RWPE2 (cell line): ENCODE results near the gene GALNT18.
A peak's percentile ranks its signal among the peaks of the same experiment; 100 is the strongest.

Source experiments
- ATAC-seq: fragments of 200-7000 bp; cut with Tn5 transposase; 3 replicates; pipeline ENCODE4 v1.9.1; 2021; ENCODE audit warnings: low read depth
- DNase-seq: peaks from one replicate; pipeline ENCODE4 v3.0.0-alpha.2; 2020; ENCODE audit warnings: low spot score
- H3K27ac ChIP-seq: fragments of 450-650 bp; 2 replicates; pipeline ENCODE4 v1.5.1; 2017; ENCODE audit warnings: mild to moderate bottlenecking; ENCODE audit not compliant: poor library complexity, severe bottlenecking
- H3K27me3 ChIP-seq: fragments of 250-450 bp; sonication (Bioruptor Pico); 2 replicates; pipeline ENCODE4 v1.5.1; 2021; ENCODE audit warnings: mild to moderate bottlenecking, moderate library complexity; ENCODE audit not compliant: insufficient read depth, poor library complexity, severe bottlenecking
- H3K36me3 ChIP-seq: fragments of 250-450 bp; sonication (Bioruptor Pico); 2 replicates; pipeline ENCODE4 v1.5.1; 2020; ENCODE audit warnings: low read depth, mild to moderate bottlenecking, moderate library complexity
- H3K4me1 ChIP-seq: fragments of 250-450 bp; sonication (Bioruptor Pico); 2 replicates; pipeline ENCODE4 v1.5.1; 2021; ENCODE audit warnings: mild to moderate bottlenecking, moderate library complexity; ENCODE audit not compliant: insufficient read depth, poor library complexity, severe bottlenecking
- H3K4me3 ChIP-seq: fragments of 250-450 bp; sonication (Bioruptor Pico); 2 replicates; pipeline ENCODE4 v1.5.1; 2021; ENCODE audit warnings: mild to moderate bottlenecking, moderate library complexity; ENCODE audit not compliant: severe bottlenecking
- H3K9me3 ChIP-seq: fragments of 250-450 bp; sonication (Bioruptor Pico); 2 replicates; pipeline ENCODE4 v1.5.1; 2021; ENCODE audit warnings: mild to moderate bottlenecking, moderate library complexity; ENCODE audit not compliant: severe bottlenecking
- CTCF ChIP-seq: fragments of 450-650 bp; IDR thresholded peaks from one replicate; pipeline ENCODE4 v1.5.1; 2017; ENCODE audit warnings: mild to moderate bottlenecking, moderate library complexity; ENCODE audit not compliant: poor library complexity, severe bottlenecking

The GALNT18 gene

DNA sequence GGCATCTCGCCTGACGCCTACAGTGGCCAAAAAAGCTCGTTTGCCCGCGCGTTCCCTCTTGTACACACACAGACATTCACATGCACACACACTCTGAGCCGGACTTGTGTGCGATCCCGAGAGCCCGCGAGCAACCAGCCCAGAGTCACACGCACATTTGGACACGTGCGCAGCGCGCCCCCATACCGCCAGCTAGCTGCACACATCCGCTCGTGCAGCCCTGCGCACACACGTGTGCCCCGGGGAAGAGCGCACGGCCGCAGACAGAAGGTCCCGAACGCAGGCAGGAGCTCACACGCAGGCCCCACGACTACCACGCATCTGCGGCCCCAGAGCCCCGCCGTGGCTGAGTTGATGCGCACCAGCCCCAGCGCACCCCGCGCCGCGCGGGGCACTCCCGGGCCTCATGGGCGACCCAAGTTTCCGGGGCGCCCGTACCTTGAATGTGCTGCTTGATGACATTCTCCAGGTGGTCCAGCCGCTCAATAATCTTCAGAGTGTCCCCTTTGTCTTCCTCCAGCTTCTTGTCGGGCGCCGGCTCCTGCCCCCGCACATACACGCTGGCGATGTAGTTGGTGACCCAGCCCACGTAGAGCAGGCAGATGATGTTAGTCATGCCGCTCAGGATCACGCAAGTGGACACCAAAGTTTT lies 758 bp downstream of the GALNT18 start:
- H3K9me3 ChIP-seq: no peaks in the 10 kb centered on the region
- peak overlapping the region; percentile 45 for H3K4me3 ChIP-seq
- TF ChIP-seq CTCF: peak; percentile 28
- H3K27ac ChIP-seq: peak overlapping the region; percentile 6
- peaks cover 2% of the 10 kb centered on the region for H3K4me1 ChIP-seq
- no peaks in the 10 kb centered on the region for H3K36me3 ChIP-seq
- DNase-seq: no peak
- no peaks in the 10 kb centered on the region for H3K27me3 ChIP-seq
- ATAC-seq: peak; percentile 2; the same call in 2 of the 3 replicates

GRCh38 chr11:11620173-11620920 lies 1.5 kb downstream of the GALNT18 start:
- Histone ChIP-seq H3K27me3 (no peaks in the 10 kb centered on the region), H3K27ac (no peak overlapping the region), H3K4me3 (peak overlapping the region; percentile 45)

DNA sequence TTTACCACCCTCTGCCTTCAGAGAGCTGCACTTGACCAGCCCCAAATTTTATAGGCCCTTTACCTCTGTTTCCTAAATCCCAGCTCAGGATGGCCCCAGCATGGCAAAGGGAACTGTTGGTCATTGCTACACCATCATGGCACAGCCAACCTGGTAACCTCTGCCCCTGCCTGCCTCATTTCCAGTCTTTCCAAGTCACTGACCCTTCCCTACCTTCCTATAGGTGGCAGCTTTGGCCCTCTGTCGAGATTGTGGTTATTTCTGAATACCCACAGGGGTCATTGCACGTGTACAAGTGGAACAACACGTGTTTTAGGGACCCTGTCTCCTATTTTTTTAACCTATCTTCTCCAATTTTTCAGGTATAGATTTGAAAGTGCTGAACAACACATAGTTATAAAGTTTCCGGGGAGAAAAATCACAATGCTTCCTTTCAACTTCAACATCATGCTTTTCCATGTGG lies 2.8 kb downstream of the GALNT18 start:
- Histone ChIP-seq H3K9me3 (no peaks in the 10 kb centered on the region), H3K27ac (no peak overlapping the region), H3K27me3 (no peaks in the 10 kb centered on the region), H3K4me3 (no peak overlapping the region), H3K4me1 (no peaks in the 10 kb centered on the region), H3K36me3 (no peaks in the 10 kb centered on the region)
- no peak for DNase-seq
- ATAC-seq: no peak
- peak; percentile 30 for TF ChIP-seq CTCF

More at GRCh38 chr11:11620173-11620920, 1.5 kb downstream of the GALNT18 start:
- Histone ChIP-seq H3K36me3 (no peaks in the 10 kb centered on the region), H3K9me3 (no peaks in the 10 kb centered on the region), H3K4me1 (no peaks in the 10 kb centered on the region)
- ATAC-seq: peak; percentile 63
- peak; percentile 69 for DNase-seq
- TF ChIP-seq CTCF: no peak

DNA sequence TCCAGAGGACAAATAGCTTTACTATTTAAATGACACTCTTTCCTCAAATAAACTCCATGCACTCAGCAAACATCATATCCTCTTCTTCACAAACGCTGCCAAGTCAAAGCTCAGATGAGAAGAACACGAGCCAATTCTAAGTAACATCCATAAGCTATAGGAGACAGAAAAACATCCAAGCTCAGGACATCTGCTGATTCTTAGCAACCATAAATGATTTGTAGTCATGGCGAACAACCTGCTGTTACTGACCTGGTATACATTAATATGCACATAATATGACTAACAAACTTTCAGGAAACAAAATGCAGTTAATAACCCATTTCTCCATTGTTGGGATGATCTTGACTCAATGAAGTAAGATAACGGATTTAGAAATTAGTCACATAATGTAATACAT lies 6.7 kb downstream of the GALNT18 start:
- DNase-seq (no peak), ATAC-seq (no peak)
- no peaks in the 10 kb centered on the region for H3K4me1 ChIP-seq
- no peaks in the 10 kb centered on the region for H3K36me3 ChIP-seq
- no peaks in the 10 kb centered on the region for H3K27me3 ChIP-seq
- no peak overlapping the region for H3K4me3 ChIP-seq
- no peak overlapping the region for H3K27ac ChIP-seq
- H3K9me3 ChIP-seq: no peaks in the 10 kb centered on the region
- no peak for TF ChIP-seq CTCF
